A549 (cell line): Measurements from ENCODE around the gene MYL1. TPM values are rescaled to one million over a fixed set of nuclear protein-coding genes. Genes with fewer than 3 reads are reported as not detected.

Experiments
- ATAC-seq, 2 experiments: fragments of 200-7000 bp in 1 of 2; fragments of >200 bp in 1 of 2; cut with Nextera tagmentation in 1 of 2; cut with Tn5 transposase in 1 of 2; 3 replicates each; pipeline versions ENCODE4 v1.8.0 to v1.9.1; 2018 to 2020; ENCODE audit warnings: mild to moderate bottlenecking in 1 of 2, moderate library complexity in 1 of 2
- CTCF ChIA-PET: fragments of 300-600 bp; sonication (Branson Sonifier 250); formaldehyde crosslinking; extraction: SDS; loops from one replicate; lab custom pipeline; 2021; ENCODE audit warnings: antibody characterized with exemption, inconsistent platforms; lab: Yijun Ruan, JAX
- POLR2A ChIA-PET: fragments of 350-600 bp; formaldehyde crosslinking; extraction: SDS; loops from one replicate; lab custom pipeline; 2021; ENCODE audit warnings: antibody characterized with exemption, inconsistent platforms; lab: Yijun Ruan, JAX
- DNase-seq, 2 experiments: peaks; one replicate each; pipeline versions ENCODE4 v3.0.0 to v3.0.0-alpha.2; 2011 to 2016; ENCODE audit warnings: low read depth in 1 of 2, low spot score in 1 of 2
- FAIRE-seq: peaks from 2 replicates; lab custom pipeline; 2011; peaks lifted over from hg19 to GRCh38; lab: Jason Lieb, UNC
- H3K27ac ChIP-seq, 2 experiments: fragments of >200 bp; sonication (Bioruptor Twin); formaldehyde crosslinking; 3 replicates each; pipeline ENCODE4 v1.5.1; 2016 to 2017
- H3K4me1 ChIP-seq: fragments of >200 bp; sonication (Bioruptor Twin); formaldehyde crosslinking; 3 replicates; pipeline ENCODE4 v1.6.1; 2016
- H3K4me2 ChIP-seq: fragments of >200 bp; sonication (Bioruptor Twin); formaldehyde crosslinking; 3 replicates; pipeline ENCODE4 v1.6.1; 2016
- H3K4me3 ChIP-seq: fragments of >200 bp; sonication (Bioruptor Twin); formaldehyde crosslinking; 3 replicates; pipeline ENCODE4 v1.5.1; 2016
- H3K9me3 ChIP-seq: fragments of >200 bp; sonication (Bioruptor Twin); formaldehyde crosslinking; 3 replicates; pipeline ENCODE4 v1.6.1; 2016
- ATOH8 ChIP-seq: fragments of 250-450 bp; sonication (Bioruptor Pico); IDR thresholded peaks from 2 replicates; pipeline ENCODE4 v1.5.0; 2020; ENCODE audit warnings: low read depth, mild to moderate bottlenecking, moderate library complexity
- BHLHE40 ChIP-seq: IDR thresholded peaks from 2 replicates; pipeline ENCODE4 v1.6.1; 2012; ENCODE audit warnings: low read depth, low read length, inconsistent platforms
- CHD2 ChIP-seq: fragments of 150-350 bp; IDR thresholded peaks from 2 replicates; pipeline ENCODE4 v1.6.1; 2014; ENCODE audit warnings: low read length; ENCODE audit not compliant: partially characterized antibody
- EHMT2 ChIP-seq: fragments of 200-600 bp; sonication (generic); IDR thresholded peaks from 2 replicates; pipeline ENCODE4 v1.6.1; 2016; ENCODE audit warnings: antibody characterized with exemption, low read depth, mild to moderate bottlenecking, moderate library complexity
- ELK1 ChIP-seq: fragments of 150-350 bp; IDR thresholded peaks from 2 replicates; pipeline ENCODE4 v1.6.1; 2014; ENCODE audit warnings: low read depth, mild to moderate bottlenecking, low read length
- FOXS1 ChIP-seq: fragments of 250-450 bp; sonication (Bioruptor Pico); IDR thresholded peaks from 2 replicates; pipeline ENCODE4 v1.5.0; 2020; ENCODE audit warnings: mild to moderate bottlenecking, moderate library complexity
- HDAC2 ChIP-seq: fragments of 200-600 bp; sonication (generic); IDR thresholded peaks from 2 replicates; pipeline ENCODE4 v1.6.1; 2016
- HES2 ChIP-seq: fragments of >200 bp; sonication (Bioruptor Twin); formaldehyde crosslinking; IDR thresholded peaks from 2 replicates; pipeline ENCODE4 v1.6.1; 2016
- HOXA7 ChIP-seq: fragments of 250-450 bp; sonication (Bioruptor Pico); IDR thresholded peaks from 2 replicates; pipeline ENCODE4 v1.5.0; 2020; ENCODE audit warnings: mild to moderate bottlenecking, moderate library complexity
- KDM5A ChIP-seq: fragments of 200-600 bp; sonication (generic); IDR thresholded peaks from 2 replicates; pipeline ENCODE4 v1.6.1; 2016; ENCODE audit warnings: antibody characterized with exemption, mild to moderate bottlenecking
- MAZ ChIP-seq: fragments of 150-350 bp; IDR thresholded peaks from 2 replicates; pipeline ENCODE4 v1.6.1; 2014; ENCODE audit warnings: antibody characterized with exemption, low read depth, low read length, borderline replicate concordance
- NPAS2 ChIP-seq: fragments of 250-450 bp; sonication (Bioruptor Pico); IDR thresholded peaks from 2 replicates; pipeline ENCODE4 v1.8.0; 2022; ENCODE audit warnings: mild to moderate bottlenecking, moderate library complexity, borderline replicate concordance
- NR3C1 ChIP-seq: fragments of >200 bp; sonication (Bioruptor Twin); formaldehyde crosslinking; IDR thresholded peaks from 3 replicates; pipeline ENCODE4 v1.6.1; 2017
- POLR2AphosphoS2 ChIP-seq: conservative IDR thresholded peaks from 2 replicates; pipeline ENCODE4 v1.6.1; 2012; ENCODE audit warnings: low read length, improper control_type of control experiment, inconsistent platforms
- RCOR1 ChIP-seq: fragments of 150-350 bp; IDR thresholded peaks from 2 replicates; pipeline ENCODE4 v1.6.1; 2014; ENCODE audit warnings: antibody characterized with exemption, low read length, low read depth
- RNF2 ChIP-seq: fragments of 200-600 bp; sonication (generic); IDR thresholded peaks from 2 replicates; pipeline ENCODE4 v1.6.1; 2016; ENCODE audit warnings: low read depth, mild to moderate bottlenecking, antibody characterized with exemption, moderate library complexity, borderline replicate concordance
- ZNF302 ChIP-seq: fragments of 250-450 bp; sonication (Bioruptor Pico); IDR thresholded peaks from 2 replicates; pipeline ENCODE4 v1.9.0; 2021; ENCODE audit warnings: inconsistent platforms, mild to moderate bottlenecking, moderate library complexity
- WGBS: methylation state at CpG from one replicate; pipeline ENCODE4 v1.1.6; 2017; ENCODE audit errors: missing lambda C conversion rate; 5-methylcytosine and 5-hydroxymethylcytosine counted together
- polyA plus RNA-seq, 4 experiments: library from polyadenylated mRNA; depleted of rRNA in 3 of 4; stranded (reverse); fragments of >200 nt; fragmentation: RNase III in 1 of 4; extraction: RNeasy Plus Mini Kit Qiagen cat#74134 plus additional on column Dnase treatment in 1 of 4; gene quantifications; 2 replicates in 3 of 4; 3 replicates in 1 of 4; pipeline ENCODE4 v1.2.3, GENCODE V29; 2011 to 2017
- TF ChIP-seq, protein P1 (sequence below): IDR thresholded peaks from 2 replicates; pipeline ENCODE4 v1.6.1; 2012
- TF ChIP-seq, protein P2 (sequence below): fragments of 250-450 bp; sonication (Bioruptor Pico); IDR thresholded peaks from 2 replicates; pipeline ENCODE4 v1.5.0; 2021; ENCODE audit warnings: mild to moderate bottlenecking, moderate library complexity, borderline replicate concordance

Gene MYL1
- polyA plus RNA-seq, 2 of the 4 experiments (the other 2 are of a cell fraction): not detected

DNA sequence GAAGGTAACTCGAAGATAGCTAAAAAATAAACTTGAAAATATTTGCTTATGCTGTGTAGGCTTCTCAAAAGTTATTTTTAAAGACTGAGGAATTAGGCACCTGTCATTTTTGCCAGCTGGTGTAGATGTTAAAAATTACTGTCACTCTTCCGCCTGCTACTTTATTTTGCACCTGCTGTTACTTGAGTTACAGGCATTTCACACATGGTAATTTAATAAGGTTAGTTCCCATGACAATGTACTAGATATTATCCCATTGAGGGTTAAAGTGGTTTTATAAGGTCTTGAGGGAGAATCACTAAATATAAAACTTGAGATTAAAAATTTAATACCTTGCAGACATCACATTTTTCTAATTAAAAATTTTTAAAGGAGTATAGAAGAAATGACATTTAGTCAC is 26.6 kb downstream of the MYL1 start:
- CTCF ChIA-PET: interaction anchor here (1.2 kb wide), 1 partner anchor 40 kb away, joined by 3 read pairs; no protein-coding TSS in a partner anchor
- DNase-seq: no peak
- Histone ChIP-seq H3K4me2 (no peak overlapping the region), H3K9me3 (no peaks in the 10 kb centered on the region), H3K27ac (no peak overlapping the region), H3K4me3 (no peak overlapping the region), H3K4me1 (no peaks in the 10 kb centered on the region)
- POLR2A ChIA-PET: no interaction called here
- TF ChIP-seq, protein P1, sequence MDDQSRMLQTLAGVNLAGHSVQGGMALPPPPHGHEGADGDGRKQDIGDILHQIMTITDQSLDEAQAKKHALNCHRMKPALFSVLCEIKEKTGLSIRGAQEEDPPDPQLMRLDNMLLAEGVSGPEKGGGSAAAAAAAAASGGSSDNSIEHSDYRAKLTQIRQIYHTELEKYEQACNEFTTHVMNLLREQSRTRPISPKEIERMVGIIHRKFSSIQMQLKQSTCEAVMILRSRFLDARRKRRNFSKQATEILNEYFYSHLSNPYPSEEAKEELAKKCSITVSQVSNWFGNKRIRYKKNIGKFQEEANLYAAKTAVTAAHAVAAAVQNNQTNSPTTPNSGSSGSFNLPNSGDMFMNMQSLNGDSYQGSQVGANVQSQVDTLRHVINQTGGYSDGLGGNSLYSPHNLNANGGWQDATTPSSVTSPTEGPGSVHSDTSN: no peak
- TF ChIP-seq, protein P2, sequence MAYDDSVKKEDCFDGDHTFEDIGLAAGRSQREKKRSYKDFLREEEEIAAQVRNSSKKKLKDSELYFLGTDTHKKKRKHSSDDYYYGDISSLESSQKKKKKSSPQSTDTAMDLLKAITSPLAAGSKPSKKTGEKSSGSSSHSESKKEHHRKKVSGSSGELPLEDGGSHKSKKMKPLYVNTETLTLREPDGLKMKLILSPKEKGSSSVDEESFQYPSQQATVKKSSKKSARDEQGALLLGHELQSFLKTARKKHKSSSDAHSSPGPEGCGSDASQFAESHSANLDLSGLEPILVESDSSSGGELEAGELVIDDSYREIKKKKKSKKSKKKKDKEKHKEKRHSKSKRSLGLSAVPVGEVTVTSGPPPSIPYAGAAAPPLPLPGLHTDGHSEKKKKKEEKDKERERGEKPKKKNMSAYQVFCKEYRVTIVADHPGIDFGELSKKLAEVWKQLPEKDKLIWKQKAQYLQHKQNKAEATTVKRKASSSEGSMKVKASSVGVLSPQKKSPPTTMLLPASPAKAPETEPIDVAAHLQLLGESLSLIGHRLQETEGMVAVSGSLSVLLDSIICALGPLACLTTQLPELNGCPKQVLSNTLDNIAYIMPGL (CRISPR knock-in tag): no peak
- no peak for TF ChIP-seq HOXA7 (CRISPR knock-in tag)
- TF ChIP-seq KDM5A: no peak
- TF ChIP-seq MAZ: no peak
- no peak for TF ChIP-seq EHMT2
- WGBS: 28% methylated on average over 2 of the region's 2 CpGs
- FAIRE-seq: no peak
- no peak for ATAC-seq

DNA sequence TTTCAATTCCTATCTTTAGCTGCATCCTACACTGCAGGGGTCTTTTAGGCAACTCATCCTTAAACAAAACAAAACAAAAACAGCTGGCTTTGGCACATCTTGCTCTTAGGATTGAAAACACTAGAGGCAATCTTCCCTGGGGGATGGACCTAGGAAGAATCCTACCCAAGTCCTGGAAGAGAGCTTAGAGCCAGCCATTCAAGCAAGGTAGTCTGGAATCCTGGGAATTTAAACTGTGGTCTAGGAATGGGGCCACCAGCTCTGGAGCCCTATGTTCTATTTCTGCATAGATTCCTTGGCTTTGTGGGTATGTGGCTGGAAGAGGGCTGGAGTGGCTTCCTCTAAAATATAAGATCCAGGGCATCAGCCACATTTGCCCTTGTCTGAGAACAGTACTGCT is 27.7 kb downstream of the MYL1 start:
- TF ChIP-seq ZNF302 (CRISPR knock-in tag) (no peak), KDM5A (no peak), HDAC2 (no peak), POLR2AphosphoS2 (no peak), RNF2 (no peak), NR3C1 (no peak)
- no peaks in the 10 kb centered on the region for H3K4me1 ChIP-seq
- ATAC-seq: no peak
- no peaks in the 10 kb centered on the region for H3K9me3 ChIP-seq
- FAIRE-seq: no peak
- no peak for DNase-seq
- H3K4me2 ChIP-seq: no peak overlapping the region
- CTCF ChIA-PET: interaction anchor here (1.1 to 1.2 kb wide), 2 partner anchors 39 to 807 kb away, joined by 3 read pairs; no protein-coding TSS in a partner anchor
- no peak overlapping the region for H3K4me3 ChIP-seq
- POLR2A ChIA-PET: no interaction called here
- H3K27ac ChIP-seq: no peak overlapping the region

- ChIA-PET CTCF (no interaction called here), POLR2A (no interaction called here)
- TF ChIP-seq BHLHE40 (no peak), NPAS2 (CRISPR knock-in tag) (no peak), HES2 (no peak), RNF2 (no peak), RCOR1 (no peak), MAZ (no peak), NR3C1 (no peak), ELK1 (no peak), CHD2 (no peak), FOXS1 (CRISPR knock-in tag) (no peak), ATOH8 (CRISPR knock-in tag) (no peak)
- DNase-seq: no peak
- Histone ChIP-seq H3K4me2 (no peak overlapping the region), H3K4me3 (no peak overlapping the region), H3K27ac (no peak overlapping the region), H3K9me3 (no peaks in the 10 kb centered on the region), H3K4me1 (no peaks in the 10 kb centered on the region)
- ATAC-seq: no peak
- FAIRE-seq: no peak
Observed at GRCh38 chr2:210286123-210286680, 28.8 kb downstream of the MYL1 start.
